HG03439 (cell line): ENCODE results near the gene NDUFC2.
"Not testable (repeated sequence)": the region's sequence is repeated elsewhere in the genome, so short reads cannot be mapped to it uniquely, and the experiment has no call there.

Experiments used
- ATAC-seq: cut with Tn5 transposase; IDR thresholded peaks from one replicate; pipeline ENCODE4 v1.9.1; 2021; ENCODE audit warnings: mild to moderate bottlenecking, moderate library complexity; ENCODE audit not compliant: unreplicated experiment

NDUFC2 gene

DNA sequence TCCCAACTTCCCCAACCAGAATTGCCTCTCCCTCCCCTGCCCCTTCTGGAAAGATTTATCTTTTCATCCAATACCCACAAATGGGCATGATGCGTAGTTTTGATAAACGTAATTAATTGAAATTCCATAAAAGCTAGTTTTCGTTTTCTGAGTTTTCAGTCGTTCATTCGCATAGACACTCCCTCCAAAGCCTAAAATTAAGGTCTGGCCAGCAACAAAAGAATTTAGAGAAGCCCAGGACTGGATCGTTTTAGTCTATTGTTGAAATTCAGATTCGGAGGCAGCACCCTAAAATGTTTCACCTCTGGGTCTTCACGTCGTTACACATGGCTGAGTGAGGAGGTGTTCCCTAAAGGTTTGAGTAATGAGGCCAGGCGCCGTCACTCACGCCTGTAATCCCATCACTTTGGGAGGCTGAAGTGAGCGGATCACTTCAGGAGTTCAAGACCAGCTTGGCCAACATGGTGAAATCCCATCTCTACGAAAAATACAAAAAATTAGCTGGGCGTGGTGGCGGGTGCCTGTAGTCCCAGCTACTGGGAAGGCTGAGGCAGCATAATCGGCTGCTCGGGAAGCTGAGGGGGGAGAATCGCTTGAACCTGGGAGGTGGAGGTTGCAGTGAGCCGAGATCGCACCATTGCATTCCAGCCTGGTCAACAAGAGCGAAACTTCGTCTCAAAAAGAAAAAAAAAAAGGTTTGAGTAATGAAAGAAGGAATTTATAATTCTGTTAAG, 589 bp upstream of the NDUFC2 start:
- ATAC-seq: no peak

DNA sequence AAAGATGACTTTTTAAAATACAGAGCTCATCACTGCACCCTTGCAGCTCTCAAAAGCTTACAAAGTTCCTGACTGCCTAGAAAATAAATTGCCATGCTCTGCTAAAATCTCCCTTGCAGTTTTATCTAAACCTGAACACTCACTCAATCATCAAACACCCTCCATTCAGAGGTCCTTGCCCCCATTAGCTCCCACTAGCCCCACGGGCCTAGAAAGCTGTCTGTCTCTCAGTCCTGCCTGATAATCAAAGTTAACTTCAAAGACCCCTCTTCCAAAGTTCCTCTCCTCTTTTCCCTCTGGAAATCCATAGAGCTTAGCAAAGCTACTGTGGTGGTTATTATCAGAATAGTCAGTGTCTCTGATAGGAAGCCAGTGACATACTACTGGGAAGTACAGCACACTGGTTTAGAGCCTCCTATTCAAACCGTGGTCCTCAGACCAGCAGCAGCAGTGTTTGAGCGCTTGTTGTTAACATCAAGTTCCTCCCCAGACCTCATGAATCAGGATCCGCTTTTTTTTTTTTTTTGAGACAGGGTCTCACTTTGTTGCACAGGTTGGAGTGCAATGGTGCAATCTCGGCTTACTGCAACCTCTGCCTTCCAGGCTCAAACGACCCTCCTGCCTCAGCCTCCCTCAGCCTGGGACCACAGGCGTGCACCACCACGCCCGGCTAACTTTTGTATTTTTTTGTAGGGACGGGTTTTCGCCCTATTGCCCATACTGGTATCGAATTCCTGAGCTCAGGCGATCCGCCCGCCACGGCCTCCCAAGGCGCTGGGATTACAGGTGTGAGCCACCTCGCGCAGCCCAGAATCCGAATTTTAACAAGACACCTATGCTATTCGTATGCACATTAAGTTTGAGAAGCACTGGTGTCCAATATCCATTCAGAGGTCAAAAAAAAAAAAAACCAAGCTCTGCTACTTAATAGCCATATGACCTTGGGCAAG, 1.2 kb downstream of the NDUFC2 start:
- no peak for ATAC-seq

DNA sequence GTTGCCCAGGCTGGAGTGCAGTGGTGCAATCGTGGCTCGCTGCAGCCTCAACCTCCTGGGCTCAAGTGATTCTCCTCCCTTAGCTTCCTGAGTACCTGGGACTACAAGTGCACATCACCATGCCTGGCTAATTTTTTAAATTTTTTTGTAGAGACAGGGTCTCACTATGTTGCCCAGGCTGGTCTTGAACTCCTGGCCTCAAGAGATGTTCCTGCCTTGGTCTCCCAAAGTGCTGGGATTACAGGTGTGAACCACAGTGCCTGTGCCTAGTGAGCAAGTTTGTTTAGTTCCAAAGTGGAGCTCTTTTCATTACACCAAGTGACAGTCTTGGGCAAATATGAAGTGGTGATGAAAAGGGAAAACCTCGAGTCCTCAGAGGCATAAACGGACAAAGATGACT, 2.1 kb downstream of the NDUFC2 start:
- not testable (repeated sequence) for ATAC-seq

DNA sequence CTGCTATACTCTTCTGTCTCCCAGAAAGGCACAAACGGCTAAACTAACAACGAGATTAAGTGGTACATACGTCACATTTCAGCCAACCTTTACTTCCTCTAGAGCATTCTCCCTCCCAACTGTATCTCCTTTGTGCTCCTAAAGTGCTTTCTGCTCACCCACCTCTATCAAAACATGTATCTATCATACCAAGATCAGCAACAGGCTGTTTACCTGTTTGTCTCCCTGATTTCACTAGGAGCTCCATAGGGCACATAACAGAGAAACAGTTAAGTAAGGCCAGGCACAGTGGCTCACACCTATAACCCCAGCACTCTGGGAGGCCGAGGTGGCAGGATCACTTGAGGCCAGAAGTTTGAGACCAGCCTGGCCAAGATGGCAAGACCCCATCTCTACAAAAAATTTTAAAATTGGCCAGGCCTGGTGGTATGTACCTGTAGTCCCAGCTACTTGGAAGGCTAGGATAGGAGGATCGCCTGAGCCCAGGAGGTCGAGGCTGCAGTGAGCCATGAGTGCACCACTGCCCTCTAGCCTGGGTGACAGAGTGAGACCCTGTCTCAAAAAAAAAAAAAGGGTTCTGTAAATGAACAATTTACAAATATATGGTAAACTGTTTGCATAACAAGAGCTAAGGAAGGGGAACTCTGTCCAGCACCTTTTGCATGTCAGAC, 2.8 kb downstream of the NDUFC2 start:
- no peak for ATAC-seq

DNA sequence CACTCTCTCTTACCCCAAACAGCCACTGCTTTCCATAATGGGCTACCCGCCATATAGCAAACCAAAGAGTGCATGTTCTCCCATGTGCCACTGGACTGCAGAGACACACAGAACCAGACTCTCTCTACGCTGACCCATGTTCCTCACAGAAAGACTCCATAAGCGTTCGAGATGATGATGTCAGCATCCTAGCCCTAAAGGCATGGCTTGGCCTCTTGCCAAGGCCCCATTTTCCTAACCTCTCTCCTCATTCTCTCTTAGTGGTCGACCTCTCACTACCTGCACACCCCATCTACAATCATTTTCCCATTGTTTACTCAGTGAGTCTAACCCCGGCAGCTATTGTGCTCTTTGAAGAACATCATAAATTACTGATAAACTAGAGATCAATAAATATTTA, 4.9 kb downstream of the NDUFC2 start:
- ATAC-seq: no peak

- ATAC-seq: no peak
Measured at GRCh38 chr11:78072455-78072854, 7.2 kb downstream of the NDUFC2 start.

GRCh38 chr11:78071717-78072116, 7.9 kb downstream of the NDUFC2 start:
- no peak for ATAC-seq

GRCh38 chr11:78070621-78071020, 9.0 kb downstream of the NDUFC2 start:
- ATAC-seq: no peak

- no peak for ATAC-seq
Measured at GRCh38 chr11:78069465-78069864, 10.2 kb downstream of the NDUFC2 start.

DNA sequence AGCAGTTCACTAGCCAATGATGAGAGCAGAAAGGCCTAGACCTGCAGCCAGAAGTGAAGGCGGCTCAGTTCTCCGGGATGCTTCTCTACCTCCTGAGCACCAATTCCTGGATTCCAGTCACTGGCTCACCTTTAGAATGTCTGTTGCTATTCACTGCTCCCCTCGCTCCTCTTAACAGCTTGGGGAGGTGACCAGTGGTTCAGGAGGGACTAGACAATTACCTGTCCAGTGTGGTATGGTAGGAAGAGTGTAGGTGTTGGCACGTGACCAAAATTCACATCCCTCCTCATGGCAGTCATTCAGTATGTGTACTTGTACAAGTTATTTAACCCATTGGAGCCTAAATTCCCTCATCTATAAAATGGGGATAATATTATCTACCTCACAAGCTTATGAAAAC, 12.0 kb downstream of the NDUFC2 start:
- ATAC-seq: no peak

DNA sequence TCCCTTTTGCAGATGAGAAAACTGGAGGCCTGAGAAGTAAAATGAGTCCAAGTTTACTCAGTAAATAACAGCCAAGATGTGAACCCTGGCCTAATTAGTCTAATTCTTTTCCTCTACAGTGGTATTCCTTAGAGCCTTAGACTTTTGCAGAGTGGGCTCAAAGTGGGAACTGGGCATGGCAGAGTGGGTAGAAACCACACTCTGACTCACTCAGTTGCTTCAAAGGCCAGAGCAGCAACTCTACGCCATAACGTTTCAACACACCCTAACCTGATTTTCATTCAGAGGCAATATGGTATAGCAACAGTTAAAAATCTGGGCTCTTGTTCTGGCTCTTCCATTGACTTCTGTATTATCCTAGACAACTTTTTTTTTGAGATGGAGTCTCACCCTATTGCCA, 13.2 kb downstream of the NDUFC2 start:
- no peak for ATAC-seq

- ATAC-seq: no peak
Measured at GRCh38 chr11:78065203-78065602, 14.5 kb downstream of the NDUFC2 start.

- no peak for ATAC-seq
Measured at GRCh38 chr11:78063440-78064181, 16.1 kb downstream of the NDUFC2 start, which contains the start of gene THRSP. Gene THRSP (plus strand): TSS chr11:78063861. CDS start chr11:78063882, 21 bp downstream.

DNA sequence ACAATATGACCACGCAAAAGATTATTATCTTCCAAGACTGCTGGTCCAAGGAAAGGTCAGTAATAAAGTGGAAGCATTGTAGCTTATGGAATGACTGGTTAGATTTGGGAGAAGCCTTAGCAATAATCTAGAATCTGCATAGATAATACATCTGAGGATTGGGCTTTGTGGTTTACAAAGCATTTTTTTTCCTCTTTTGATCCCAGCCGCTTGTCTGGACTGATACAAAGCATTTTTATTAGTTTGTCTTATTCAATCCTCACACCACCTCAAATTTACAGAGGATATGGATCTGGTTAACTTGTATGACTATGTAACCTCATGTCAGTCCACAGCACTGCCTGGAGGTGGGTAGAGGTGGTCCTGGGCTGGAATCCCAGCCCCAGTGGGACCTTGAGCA, 17.0 kb downstream of the NDUFC2 start:
- no peak for ATAC-seq

DNA sequence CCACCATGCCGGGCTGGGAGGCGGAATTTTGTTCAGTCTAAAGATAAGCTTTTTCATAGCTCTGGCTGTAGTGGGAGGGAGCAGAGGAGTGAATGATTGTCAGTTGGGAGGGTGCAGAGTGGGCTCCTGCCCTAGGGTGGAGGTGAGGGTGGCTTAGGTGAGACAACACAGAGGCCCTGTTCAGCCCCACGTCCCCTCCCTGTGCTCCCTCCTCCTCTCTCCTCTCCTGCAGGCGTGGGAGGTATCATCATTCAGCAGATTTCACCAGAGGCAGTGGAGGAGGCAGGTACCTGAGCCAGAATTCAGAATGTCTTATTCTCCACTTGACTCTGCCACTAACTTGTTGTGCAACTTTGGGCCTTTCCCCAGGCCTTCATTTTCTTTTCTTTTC, 17.7 kb downstream of the NDUFC2 start:
- no peak for ATAC-seq

GRCh38 chr11:78061088-78061920, 18.4 kb downstream of the NDUFC2 start:
- ATAC-seq: no peak

GRCh38 chr11:78060533-78060932, 19.1 kb downstream of the NDUFC2 start:
- no peak for ATAC-seq

- not testable (repeated sequence) for ATAC-seq
Measured at GRCh38 chr11:78059749-78060328, 19.8 kb downstream of the NDUFC2 start.

GRCh38 chr11:78057462-78058055, 22.1 kb downstream of the NDUFC2 start:
- ATAC-seq: no peak
